HPDE6-E6E7 (cell line): ENCODE results near the gene EIF4EBP2.

Source experiments
- DNase-seq: peaks from one replicate; pipeline ENCODE4 v3.0.0; 2011; ENCODE audit warnings: missing footprints; ENCODE audit errors: extremely low spot score

EIF4EBP2 gene

DNA sequence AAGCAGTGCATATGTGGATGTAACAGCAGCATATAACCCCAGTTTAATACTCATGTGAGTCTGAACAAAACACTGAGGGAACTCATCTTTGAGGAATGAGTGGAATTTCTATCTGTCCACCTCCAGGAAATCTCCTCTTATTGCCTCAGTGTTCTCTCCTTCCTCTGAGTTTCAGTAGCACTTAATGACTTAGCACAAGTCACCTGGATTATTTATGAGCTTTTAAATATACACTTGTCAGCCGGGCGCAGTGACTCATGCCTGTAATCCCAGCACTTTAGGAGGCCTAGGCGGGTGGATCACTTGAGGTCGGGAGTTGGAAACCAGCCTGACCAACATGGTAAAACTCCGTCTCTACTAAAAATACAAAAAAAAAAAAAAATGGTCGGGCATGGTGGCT, 25.8 kb upstream of the EIF4EBP2 start:
- DNase-seq, result peak; percentile 52

DNA sequence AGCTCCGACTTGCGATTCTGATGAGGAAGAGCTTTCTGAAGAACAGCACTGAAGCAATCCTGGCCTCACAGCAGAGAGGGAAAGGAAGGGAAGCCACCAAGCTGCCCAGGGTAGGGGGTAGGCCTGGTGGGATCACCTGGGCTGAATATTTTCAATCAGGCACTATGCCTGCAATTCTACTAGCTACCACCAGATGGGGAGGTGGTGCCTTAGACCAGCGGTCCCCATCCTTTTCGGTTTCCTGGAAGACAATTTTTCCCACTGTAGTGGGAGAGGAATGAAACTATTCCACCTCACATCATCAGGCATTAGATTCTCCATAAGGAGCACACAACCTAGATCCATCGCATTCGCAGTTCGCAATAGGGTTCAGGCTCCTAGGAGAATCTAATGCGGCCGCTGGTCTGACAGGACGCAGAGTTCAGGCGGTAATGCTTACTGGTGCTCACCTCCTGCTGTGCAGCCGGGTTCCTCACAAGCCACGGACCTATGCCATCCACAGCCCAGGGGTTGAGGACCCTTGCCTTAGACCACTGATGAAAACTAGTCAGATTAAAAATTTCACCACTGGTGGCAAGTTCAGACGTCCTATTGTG, 24.3 kb upstream of the EIF4EBP2 start:
- DNase-seq, result no peak

DNA sequence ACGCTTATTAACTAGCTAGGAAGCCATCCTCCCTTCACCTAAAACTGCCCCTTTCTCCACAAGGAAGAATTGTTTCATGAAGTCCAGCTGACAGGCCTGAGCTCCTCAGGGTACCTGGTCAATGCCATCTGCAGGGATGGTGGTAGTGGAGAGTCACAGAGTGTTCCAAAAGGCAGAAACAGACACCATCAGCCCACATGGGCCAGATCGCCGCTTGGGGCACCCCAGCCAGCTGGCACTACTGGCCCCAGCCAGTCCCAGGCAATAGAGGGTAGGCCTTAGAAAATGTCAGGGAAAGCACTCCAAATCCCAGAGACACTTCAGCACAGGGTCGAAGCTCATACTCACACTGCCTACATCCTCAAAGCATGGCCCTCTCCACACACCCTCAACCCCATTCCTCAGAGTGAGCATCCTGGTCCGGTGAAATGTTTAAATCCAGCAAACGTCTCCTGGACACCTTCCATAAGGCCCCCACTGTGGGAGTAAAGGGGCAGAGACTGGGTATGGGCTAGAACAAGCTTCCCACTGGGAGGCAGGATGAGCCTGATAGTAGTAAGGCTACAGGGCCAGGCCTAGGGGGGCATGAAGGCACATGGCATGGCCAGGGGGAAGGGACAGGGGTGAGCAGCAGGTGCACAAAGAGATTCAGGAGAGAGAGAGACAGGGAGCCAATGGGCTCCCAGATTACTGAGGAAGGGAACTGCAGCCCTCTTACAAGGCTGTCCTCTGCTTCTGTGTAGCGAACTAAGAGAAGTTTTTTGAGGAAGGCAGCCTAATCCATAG, 23.4 kb upstream of the EIF4EBP2 start:
- no peak for DNase-seq

DNA sequence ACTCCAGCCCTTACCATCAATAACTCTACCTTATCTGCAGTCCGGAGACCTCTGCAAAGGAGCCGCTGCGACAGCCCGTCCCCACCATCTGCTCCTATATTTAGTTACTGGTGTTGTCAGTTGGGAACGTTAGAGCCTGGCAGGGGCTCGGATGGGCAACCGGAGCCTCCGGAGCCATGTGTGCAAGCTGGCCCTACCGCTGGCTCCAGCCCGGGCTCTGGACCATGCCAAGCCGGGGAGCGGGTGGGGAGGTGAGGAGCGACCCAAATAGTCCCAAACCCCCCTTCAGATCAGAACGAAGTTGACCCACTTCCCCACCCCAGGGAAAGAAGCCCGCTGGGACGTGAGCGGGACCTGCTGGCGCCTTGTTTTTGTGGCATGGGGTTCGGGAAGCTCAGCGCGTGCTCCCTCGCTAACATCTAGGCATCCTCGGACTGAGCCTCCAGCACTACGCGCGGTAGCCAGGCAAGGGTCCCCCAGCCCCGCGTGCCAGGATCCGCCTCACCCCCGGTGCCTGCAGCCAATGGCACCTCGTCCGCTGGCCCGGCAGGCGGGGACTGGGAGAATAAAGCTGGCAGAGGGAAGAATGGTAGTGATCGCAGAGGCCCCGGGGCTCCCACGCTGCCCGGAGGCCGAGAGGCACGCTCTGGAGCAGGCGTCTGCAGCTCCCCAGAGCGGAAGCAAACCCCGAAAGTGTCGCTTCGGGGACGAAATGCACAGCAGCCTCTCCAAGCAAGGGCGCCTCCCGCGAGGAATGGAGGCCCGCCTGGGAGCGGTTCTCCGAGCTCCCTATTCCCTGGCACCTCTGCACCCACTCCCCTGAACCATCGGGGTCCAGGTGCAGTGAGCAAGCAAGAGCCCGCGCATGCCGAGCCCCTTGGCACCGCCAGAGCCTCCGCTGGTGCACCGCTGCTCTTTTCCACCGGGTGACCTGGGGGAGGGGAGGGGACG, 22.2 kb upstream of the EIF4EBP2 start:
- no peak for DNase-seq

DNA sequence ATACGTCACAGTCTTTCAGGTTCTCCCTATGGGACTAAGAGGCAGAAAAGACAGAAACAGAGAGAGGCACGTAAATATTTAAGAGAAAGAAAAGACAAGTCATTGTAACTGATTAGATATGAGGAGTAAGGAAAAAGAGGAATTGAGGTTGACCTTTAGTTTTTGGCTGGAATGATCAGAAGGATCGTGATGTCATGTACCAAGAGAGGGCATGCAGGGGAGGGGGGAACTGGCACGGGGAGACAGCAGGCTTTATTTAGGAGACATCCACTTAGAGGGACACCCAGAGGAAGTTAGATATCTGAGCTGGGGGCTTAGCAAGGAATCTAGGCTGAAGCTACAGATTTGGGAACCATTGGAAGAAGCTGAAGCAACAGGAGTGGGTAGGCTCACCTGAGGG, 12.3 kb upstream of the EIF4EBP2 start:
- no peak for DNase-seq

DNA sequence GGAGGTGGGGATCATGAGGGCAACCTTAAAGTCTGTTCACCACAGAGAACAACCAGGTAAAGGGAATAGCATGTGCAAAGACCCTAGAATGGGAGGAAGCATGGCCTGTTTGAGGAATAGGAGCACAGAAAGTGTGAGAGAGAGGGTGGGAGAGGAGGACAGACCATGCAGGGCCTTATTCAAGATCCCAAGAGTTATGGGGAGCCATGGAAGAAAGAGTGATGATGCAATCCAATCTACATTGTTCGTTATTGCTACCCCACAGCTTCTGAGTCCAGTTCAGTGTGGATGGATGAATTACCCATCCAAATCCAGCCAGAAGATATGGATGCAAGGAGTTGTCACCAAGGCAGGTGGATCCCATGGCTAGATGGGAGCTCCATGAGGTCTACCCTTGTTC, 7.8 kb upstream of the EIF4EBP2 start:
- no peak for DNase-seq

DNA sequence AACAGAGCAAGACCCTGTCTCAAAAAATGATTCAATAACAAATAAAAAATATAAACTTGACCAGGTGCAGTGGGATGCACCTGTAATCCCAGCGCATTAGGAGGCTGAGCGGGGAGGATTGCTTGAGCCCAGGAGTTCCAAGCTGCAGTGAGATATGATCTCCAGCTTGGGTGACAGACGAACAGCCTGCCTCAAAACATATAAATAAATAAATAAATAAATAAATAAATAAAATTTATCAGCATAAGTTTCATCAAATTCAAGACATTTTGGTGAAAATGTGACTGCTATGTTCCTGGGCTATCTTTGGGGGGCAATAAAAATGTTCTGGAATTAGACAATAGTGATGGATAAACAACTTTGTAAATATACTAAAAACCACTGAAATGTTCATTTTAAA, 4.8 kb upstream of the EIF4EBP2 start:
- DNase-seq, result no peak

DNA sequence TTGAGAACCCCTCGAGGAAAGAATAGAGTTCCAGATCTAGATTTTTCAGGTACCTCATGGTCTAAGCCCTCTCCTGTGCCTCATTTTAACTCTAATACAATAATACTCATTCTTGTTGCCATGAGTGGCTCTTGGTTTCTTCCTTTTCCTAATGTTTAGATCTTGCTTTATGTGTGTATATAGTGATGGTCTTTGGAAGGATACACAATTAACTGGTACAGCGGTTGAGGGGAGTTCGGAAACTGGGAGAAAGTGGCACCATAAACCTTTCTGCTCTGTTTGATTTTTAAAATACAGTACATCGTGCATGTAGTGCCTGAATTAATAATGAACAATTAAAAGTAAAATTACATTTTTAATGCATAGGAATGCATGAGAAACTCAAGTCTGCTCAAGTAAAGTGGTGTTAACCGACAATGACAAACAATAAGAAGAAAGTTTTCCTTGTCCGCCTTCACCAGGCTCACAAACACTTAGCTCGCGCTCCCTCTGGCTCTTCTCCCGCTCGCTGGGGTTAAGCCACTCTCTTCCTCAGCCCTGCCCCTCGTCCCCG, 386 bp upstream of the EIF4EBP2 start:
- DNase-seq, result no peak

DNA sequence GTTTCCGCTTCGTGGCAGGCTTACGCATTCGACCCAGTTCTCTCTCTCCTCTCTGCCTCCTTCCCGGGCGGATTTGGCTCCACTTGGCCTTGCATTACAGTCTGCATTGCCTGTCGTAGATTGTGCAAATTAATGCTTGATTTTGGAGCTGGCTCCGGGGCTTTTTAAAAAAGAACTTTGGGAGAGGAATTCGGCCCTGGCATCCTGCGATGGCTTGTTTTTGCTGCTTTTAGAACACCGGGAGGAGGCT, 767 bp downstream of the EIF4EBP2 start:
- no peak for DNase-seq

DNA sequence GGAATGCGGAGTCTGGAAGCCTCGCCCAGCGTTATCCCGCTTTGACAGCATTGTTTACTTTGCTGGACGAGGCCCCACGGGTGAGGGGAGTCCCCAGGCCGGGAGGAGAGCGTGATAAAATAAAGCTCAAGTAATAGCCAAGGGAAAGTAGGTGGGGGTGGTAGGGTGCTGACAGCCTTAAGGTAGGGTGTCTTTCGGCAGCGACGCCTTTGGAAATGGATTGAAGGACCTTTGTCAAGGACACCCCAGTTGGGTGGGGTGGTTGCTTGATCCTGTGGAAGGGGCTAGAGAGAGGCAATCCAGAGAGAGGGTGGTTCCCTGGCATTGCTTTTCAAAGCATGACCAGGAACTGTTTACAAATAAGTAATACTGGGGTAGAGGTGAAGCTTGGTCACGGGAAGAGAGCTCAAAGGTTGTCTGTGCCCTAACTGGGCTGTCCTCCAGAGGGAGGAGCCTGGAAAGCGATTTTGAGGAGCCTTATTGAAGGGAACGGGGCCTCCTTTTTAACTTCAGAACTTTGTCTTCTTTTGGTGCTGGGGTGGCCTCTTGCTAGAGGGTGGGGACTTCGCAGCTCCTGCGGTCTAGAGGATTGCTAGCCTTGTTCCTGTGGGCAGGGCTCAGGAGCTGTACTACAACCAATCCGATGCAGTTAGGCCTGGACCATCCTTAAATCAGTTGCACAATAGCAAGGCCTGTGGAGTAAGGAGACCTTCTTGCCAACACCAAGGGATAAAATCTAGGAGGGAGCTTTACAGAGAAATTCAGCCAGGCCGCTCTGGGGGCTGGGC, 1.3 kb downstream of the EIF4EBP2 start:
- DNase-seq, result peak; percentile 55

DNA sequence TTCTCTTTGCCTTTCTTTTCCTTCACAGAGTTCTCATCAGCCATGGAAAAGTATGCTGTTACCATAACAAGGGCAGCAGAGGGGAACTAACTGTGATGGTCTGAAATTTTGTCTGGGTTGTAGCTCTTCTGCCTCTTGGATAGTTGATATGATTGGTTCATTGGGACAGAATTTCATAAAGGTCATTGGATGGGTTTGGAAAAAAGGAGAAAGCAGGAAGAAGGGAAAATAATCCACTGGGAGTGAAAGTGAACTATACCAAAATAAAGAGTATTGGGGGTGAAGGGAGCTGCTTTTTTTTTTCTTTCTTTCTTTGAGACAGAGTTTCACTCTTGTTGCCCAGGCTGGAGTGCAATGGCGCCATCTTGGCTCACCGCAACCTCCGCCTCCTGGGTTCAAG, 5.8 kb downstream of the EIF4EBP2 start:
- no peak for DNase-seq

DNA sequence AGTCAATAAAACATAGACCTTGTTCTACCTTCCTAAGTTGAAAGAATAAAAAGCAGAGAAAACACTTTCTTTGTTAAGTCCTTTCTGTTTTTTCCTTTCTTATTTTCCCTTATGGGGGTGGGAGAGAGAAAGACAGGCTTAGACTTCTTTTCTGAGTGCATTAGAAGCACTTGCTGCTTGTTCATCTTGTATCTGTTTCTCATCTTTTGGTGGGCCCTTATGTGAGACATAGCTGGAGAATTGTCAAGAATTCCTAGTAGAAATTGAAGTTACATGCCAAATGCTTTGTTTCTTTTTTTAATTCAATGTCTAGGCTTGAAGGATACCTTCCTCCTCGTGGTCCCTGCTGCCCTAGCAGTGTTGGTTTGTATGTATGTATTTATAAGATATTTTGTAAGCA, 6.7 kb downstream of the EIF4EBP2 start:
- no peak for DNase-seq

DNA sequence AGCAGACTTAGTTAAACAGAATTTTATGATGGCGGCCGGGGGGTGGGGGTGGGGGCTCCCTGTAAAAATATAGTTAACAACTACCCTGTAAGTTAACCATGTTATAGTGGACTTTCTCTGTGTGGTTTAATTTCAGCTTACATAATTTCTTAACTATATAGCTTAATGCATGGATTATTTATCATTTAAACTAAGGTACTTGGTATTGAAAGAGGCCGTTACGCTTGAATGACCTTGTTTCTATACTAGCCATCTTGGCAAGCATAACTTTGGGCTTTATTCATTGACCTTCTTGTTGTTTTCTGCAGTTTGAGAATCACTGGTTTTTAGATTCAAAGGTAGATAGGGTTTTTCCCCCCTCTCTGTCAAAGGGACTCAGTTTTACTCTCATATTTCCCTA, 8.4 kb downstream of the EIF4EBP2 start:
- DNase-seq, result no peak

DNA sequence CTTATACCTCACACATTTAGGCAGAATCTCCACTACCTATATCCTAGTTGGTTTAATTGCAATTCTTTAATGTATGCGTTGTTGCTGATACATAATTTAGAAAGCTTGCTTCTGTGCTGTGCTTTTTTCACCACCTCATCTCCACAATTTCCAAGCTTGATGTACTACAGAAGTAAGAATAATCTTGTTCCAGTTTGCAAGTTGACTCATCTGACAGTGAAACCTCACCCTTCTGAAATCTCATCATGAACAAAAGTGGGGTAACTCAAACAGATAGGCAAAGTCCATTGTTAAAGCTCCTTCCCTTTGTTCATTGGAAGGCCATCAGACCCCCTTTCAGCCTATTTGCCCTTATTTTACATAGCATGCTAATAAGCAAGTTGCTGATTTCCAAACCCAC, 13.6 kb downstream of the EIF4EBP2 start:
- DNase-seq, result no peak

DNA sequence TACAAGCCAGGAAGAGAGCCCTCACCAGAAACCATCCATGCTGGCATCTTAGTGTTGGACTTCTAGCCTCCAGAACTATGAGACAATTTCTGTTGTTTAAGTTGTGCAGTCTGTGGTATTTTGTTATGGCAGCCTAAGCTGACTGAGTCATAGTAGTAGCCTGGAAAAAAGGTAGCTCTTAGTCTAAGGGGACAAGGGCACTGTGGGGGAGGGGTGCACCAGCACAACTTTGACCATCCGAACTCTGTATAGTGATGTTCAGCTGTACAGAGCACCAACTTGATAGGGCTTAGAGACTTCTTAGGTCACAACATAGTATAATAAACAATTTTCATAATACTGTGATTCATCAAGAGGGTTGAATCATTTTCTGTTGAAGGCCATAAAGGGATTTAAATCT, 14.3 kb downstream of the EIF4EBP2 start:
- no peak for DNase-seq

DNA sequence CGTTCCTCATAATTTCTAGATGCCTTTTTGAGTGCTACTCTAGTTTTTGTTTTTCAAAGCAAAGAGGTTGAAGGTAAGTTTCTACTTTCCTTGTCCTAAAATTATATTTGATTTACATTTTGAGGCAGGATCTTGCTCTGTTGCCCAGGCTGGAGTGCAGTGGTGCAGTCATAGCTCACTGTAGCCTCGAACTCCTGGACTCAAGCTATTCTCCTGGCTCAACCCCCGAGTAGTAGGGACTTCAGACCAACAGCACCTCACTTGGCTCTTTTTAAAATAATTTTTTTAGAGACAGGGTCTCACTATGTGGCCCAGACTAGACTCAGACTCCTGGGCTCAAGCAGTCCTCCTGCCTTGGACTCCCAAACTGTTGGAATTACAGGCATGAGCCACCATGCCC, 14.8 kb downstream of the EIF4EBP2 start:
- no peak for DNase-seq

DNA sequence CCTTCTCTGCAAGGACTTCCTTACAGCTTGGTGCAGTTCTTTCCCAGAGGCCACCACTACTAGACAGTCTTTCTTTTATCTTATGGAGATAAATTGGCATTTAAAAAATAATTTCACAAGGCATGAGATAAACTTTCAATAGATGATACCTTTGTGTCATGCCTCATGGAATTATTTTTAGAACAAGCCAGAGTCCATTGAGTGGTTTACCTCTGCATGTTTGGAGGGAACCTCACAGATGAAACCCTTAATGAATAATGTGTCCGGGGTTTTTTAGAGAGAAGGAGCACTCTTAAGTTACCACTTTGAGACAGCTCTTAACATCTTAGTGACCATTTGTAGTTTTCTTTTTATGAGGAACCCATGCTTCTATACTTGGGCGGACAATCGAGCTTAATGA, 20.4 kb downstream of the EIF4EBP2 start:
- DNase-seq, result no peak

DNA sequence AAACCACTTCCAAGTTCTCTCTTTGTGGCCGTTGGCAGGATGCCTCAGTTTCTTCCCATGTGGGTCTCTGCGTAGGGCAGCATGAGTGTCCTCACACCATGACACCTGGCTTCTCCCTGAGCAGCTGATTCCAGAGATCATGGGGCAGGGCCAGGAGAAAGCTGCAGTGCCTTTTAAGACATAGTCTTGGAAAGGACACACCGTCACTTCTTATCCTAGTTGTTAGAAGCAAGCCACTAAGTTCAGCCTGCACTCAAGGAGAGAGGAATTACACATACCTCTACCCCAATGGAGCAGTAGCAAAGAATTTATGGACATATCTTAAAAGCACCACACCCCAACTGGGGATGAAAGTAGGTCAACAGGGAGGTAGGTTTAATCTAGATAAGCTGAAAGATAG, 21.2 kb downstream of the EIF4EBP2 start:
- DNase-seq, result no peak

DNA sequence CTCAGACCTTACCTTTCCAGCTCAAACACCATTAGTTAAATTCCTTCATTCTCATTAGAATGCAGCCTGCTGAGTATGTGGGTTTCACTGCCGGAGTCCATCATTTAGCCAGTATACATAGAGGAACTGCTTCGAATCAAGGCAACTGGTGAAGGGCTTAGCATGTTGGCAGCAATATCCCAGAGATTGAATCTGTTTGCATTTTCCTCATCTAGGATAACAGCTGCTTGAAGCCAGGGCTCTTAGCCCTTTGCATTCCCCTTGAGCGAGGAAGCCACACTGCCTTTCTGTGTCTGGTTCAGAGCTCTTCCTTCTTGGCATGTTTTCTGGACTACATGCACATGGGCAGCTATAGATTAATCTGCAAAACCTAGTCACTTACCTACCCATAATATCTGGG, 22.9 kb downstream of the EIF4EBP2 start:
- DNase-seq, result no peak

DNA sequence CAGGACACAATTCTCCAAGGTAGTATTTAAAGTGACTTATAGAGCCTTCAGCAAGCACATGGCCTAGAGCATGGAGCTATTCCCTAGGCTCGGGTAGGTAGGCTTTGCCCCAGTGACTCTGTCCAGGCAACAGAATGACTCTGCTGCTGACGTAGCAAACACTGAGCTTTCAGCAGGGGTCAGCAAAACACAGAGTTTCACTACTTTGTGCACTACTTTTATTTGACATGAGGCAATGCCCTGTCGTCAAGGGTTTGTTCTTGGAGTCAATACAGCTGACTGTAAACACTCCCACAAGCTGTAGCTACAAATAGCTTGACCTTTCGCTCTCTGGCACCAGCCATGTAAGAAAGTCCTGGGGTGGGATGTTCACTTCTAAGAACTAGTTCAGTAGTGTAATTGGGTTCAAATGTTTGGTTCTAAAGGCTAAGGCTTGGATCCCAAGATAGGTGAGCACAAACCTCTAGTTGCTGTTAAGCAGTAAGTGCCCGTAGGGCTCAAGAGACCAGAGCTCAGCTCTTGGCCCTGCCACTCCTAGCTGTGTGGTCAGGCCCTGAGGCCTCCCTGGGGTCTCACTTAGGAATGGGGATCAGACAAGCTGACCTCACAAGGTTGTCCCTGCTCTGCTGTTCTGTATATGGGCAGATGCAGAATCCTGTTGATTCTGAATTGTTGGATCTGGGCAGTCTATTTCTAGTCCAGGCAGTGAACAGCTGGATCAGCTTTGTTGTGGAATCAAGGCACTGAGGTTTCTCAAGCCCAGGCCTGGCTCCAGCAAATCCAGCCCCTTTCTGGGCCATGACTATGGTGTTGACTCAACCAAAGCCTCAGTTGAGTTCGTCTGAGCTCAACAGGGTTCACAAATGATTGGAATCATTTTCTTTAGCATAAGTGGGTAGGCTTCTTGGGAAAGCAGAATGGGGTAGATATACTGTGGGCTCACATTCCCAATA, 26.8 kb downstream of the EIF4EBP2 start:
- no peak for DNase-seq

DNA sequence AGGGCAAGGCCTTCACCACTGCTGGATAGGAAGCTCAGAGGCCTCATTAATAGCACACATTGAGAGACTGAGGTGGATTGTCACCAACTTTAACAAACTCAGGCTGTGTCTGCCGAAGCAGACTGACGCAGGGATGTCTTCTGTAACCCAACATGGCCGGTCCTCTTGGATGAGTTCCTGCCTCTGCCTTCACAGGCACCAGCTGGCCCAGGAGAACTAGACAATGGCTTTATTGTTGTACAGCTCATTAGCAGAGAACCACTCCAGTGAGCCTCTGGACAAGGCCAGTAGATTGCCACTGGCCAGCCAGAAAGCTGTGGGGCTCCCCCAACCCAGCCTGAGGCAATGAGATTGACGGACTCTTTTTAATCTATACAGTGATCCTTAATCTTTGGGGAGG, 28.2 kb downstream of the EIF4EBP2 start:
- no peak for DNase-seq
